GM23248 (cell line): ENCODE results near the gene FHL2. TPM values are rescaled to one million over a fixed set of nuclear protein-coding genes. Genes with fewer than 3 reads are reported as not detected.

Experiments
- DNase-seq: peaks from one replicate; pipeline ENCODE4 v3.0.0-alpha.2; 2015
- H2AFZ ChIP-seq: fragments of 200-600 bp; sonication (generic); 2 replicates; pipeline ENCODE4 v1.6.1; 2016; ENCODE audit warnings: antibody characterized with exemption
- H3F3A ChIP-seq: fragments of 200-600 bp; sonication (generic); 2 replicates; pipeline ENCODE4 v1.6.1; 2016; ENCODE audit warnings: mild to moderate bottlenecking, antibody characterized with exemption, mixed run types; ENCODE audit not compliant: insufficient read depth
- H3K27ac ChIP-seq: fragments of 200-600 bp; sonication (generic); 2 replicates; pipeline ENCODE4 v1.5.1; 2016; ENCODE audit warnings: mild to moderate bottlenecking
- H3K27me3 ChIP-seq: fragments of 200-600 bp; sonication (generic); replicated peaks from 2 replicates; pipeline ENCODE4 v1.6.1; 2016; ENCODE audit warnings: mild to moderate bottlenecking; ENCODE audit not compliant: insufficient read depth
- H3K36me3 ChIP-seq: fragments of 200-600 bp; sonication (generic); 2 replicates; pipeline ENCODE4 v1.6.1; 2016; ENCODE audit warnings: low read depth, mild to moderate bottlenecking
- H3K4me1 ChIP-seq: fragments of 200-600 bp; sonication (generic); 2 replicates; pipeline ENCODE4 v1.6.1; 2016; ENCODE audit warnings: mild to moderate bottlenecking; ENCODE audit not compliant: insufficient read depth
- H3K4me2 ChIP-seq: fragments of 200-600 bp; sonication (generic); one replicate; pipeline ENCODE4 v1.6.1; 2016; ENCODE audit warnings: mild to moderate bottlenecking; ENCODE audit not compliant: unreplicated experiment
- H3K4me3 ChIP-seq: fragments of 200-600 bp; sonication (generic); 2 replicates; pipeline ENCODE4 v1.5.1; 2016; ENCODE audit warnings: mild to moderate bottlenecking
- H3K79me2 ChIP-seq: fragments of 200-600 bp; sonication (generic); 2 replicates; pipeline ENCODE4 v1.6.1; 2016; ENCODE audit warnings: mild to moderate bottlenecking; ENCODE audit not compliant: insufficient read depth
- H3K9ac ChIP-seq: fragments of 200-600 bp; sonication (generic); 2 replicates; pipeline ENCODE4 v1.6.1; 2016; ENCODE audit warnings: mild to moderate bottlenecking
- H3K9me2 ChIP-seq: fragments of 200-600 bp; sonication (generic); 2 replicates; pipeline ENCODE4 v1.6.1; 2016; ENCODE audit warnings: mixed run types, mild to moderate bottlenecking, moderate library complexity; ENCODE audit not compliant: insufficient read depth
- H3K9me3 ChIP-seq: fragments of 200-600 bp; sonication (generic); one replicate; pipeline ENCODE4 v1.6.1; 2017; ENCODE audit warnings: low read depth
- H4K20me1 ChIP-seq: fragments of 200-600 bp; sonication (generic); 2 replicates; pipeline ENCODE4 v1.6.0; 2016; ENCODE audit not compliant: insufficient read depth
- EZH2 ChIP-seq: fragments of 200-600 bp; sonication (generic); IDR thresholded peaks from 2 replicates; pipeline ENCODE4 v1.6.1; 2018; ENCODE audit warnings: antibody characterized with exemption, mild to moderate bottlenecking; ENCODE audit not compliant: insufficient read depth, poor library complexity, severe bottlenecking
- EZH2phosphoT487 ChIP-seq: fragments of 200-600 bp; sonication (generic); IDR thresholded peaks from 2 replicates; pipeline ENCODE4 v1.6.1; 2018; ENCODE audit warnings: antibody characterized with exemption, moderate library complexity, mild to moderate bottlenecking, low read depth; ENCODE audit not compliant: insufficient read depth
- WGBS, 2 experiments: methylation state at CpG; one replicate each; pipeline ENCODE4 v1.1.6; 2015 to 2017; ENCODE audit warnings: low lambda C conversion rate in 2 of 2, low coverage in 1 of 2; ENCODE audit errors: missing lambda C conversion rate in 2 of 2; 5-methylcytosine and 5-hydroxymethylcytosine counted together
- in situ Hi-C: fragments of 300-500 bp; cut with MboI; formaldehyde crosslinking; loops from 2 replicates; pipeline ENCODE4 v1.15.0; 2020
- polyA plus RNA-seq: library from polyadenylated mRNA; unstranded; fragments of >200 nt; fragmentation: Nextera tagmentation; extraction: Ambion mirVana; gene quantifications from 2 replicates; pipeline ENCODE4 v1.2.1, GENCODE V29; 2016
- total RNA-seq: library from RNA; depleted of rRNA; stranded (reverse); fragments of >200 nt; shearing (Covaris generic); gene quantifications from 2 replicates; pipeline ENCODE4 v1.2.3, GENCODE V29; 2014

FHL2 gene
- total and polyA plus RNA-seq, 2 experiments from 2014 or later = 404 to 598 TPM

DNA sequence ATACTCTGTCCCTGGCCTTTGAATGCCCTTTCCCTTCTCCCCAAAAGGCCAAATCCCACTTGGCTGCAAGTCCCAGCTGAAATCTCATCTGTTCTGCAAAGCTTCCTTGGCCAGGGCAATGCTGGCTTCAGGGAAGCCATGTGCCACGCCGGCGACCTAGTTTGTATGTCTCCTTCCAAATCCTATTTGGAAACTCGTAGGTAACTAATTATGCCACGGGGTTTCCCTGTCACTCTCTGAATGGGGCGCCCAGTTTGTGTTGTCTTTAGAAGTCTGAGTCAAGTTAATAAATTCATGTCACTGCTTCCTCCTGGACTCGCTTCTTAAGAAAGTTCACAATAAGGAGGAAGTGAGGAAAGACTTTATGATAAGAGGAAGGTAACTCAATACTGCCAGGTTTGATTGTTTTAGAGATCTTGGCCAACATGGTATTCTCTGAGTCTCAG lies 19.1 kb downstream of the FHL2 start:
- Histone ChIP-seq H4K20me1 (peaks cover 8% of the 10 kb centered on the region; the same call in 1 of the 2 replicates), H3K9me3 (no peaks in the 10 kb centered on the region), H3K9me2 (no peaks in the 10 kb centered on the region), H3K4me1 (peaks cover 77% of the 10 kb centered on the region), H3K4me3 (no peak overlapping the region), H3K27ac (peak overlapping the region; percentile 56), H3K4me2 (no peak overlapping the region), H3F3A (peaks cover 100% of the 10 kb centered on the region), H3K27me3 (no peaks in the 10 kb centered on the region), H3K9ac (peak overlapping the region; percentile 19; the same call in 1 of the 2 replicates), H3K79me2 (peaks cover 100% of the 10 kb centered on the region), H3K36me3 (peaks cover 96% of the 10 kb centered on the region), H2AFZ (no peak overlapping the region)
- WGBS, 2 experiments = 82 to 88% methylated on average over 7 of the region's 7 CpGs
- TF ChIP-seq EZH2 = no peak
- TF ChIP-seq EZH2phosphoT487 = no peak
- in situ Hi-C loops = no loop called here
- peak; percentile 11 for DNase-seq

DNA sequence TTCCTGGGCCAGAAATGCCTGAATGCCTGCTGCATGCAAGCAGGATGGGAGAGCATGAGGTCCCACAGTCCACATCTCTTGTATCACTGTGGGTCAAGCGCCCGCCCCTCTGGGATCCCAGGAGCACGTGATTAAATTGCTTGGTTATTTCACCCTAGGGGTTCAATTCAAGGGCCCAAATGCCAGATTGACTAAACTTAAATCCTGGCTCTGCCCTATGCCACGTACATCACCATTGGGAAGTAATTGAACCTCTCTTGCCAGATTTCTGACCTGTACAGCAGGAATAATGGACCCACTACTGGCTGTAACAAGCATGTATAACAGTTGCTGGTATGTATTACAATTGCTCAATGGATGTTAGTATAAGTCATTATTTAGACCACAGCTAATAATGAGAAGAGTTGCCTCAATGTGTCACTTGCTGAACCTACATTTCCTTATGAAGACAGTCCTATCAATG lies 19.9 kb downstream of the FHL2 start:
- peaks cover 82% of the 10 kb centered on the region for H3K4me1 ChIP-seq
- peak; percentile 41 for DNase-seq
- H3K27ac ChIP-seq = peak overlapping the region; percentile 56
- 94 to 97% methylated on average over 4 of the region's 4 CpGs for WGBS, 2 experiments
- H3K9ac ChIP-seq = peak overlapping the region; percentile 16; the same call in 1 of the 2 replicates
- no peaks in the 10 kb centered on the region for H3K27me3 ChIP-seq
- TF ChIP-seq EZH2 (no peak), EZH2phosphoT487 (no peak)
- H3K9me3 ChIP-seq = no peaks in the 10 kb centered on the region
- H4K20me1 ChIP-seq = peaks cover 8% of the 10 kb centered on the region; the same call in 1 of the 2 replicates
- in situ Hi-C loops = no loop called here
- no peaks in the 10 kb centered on the region for H3K9me2 ChIP-seq
- no peak overlapping the region for H2AFZ ChIP-seq
- H3K4me3 ChIP-seq = no peak overlapping the region
- no peak overlapping the region for H3K4me2 ChIP-seq
- peaks cover 100% of the 10 kb centered on the region for H3K79me2 ChIP-seq
- peaks cover 100% of the 10 kb centered on the region for H3F3A ChIP-seq
- peaks cover 96% of the 10 kb centered on the region for H3K36me3 ChIP-seq

DNA sequence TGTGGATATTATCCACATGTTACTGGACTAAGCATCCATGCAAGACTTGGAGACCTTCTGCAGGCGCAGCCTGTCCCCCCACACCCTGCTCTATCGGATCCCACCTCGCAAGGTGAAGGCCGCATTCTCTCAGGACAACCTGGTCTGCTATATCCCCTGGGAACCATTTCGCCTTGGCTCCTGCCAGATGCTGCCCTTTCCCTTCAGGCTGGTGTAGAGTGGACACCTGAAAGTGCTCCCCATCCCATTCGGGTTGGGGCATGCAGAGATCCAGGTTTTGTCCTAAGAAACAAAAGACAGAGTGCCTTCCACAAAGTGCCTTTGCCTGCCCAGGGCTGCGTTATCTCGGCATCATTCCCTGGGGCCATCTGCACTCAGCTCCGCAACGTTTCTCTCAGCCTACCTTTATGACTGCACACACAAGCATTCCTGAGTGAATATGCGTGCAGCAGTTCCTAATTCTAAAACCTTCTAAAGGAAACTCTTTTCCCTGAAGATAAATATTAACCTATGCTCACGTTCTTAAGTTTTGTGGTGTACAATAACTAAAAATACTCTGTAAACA lies 20.5 kb downstream of the FHL2 start:
- 81 to 84% methylated on average over 12 of the region's 12 CpGs for WGBS, 2 experiments
- H3K27ac ChIP-seq = peak overlapping the region; percentile 56
- no peak overlapping the region for H3K4me2 ChIP-seq
- DNase-seq = no peak
- H3F3A ChIP-seq = peaks cover 100% of the 10 kb centered on the region
- no peaks in the 10 kb centered on the region for H3K9me2 ChIP-seq
- H3K9ac ChIP-seq = peak overlapping the region; percentile 16; the same call in 1 of the 2 replicates
- H3K4me1 ChIP-seq = peaks cover 87% of the 10 kb centered on the region
- in situ Hi-C loops = no loop called here
- H3K79me2 ChIP-seq = peaks cover 100% of the 10 kb centered on the region
- peaks cover 8% of the 10 kb centered on the region; the same call in 1 of the 2 replicates for H4K20me1 ChIP-seq
- H3K9me3 ChIP-seq = no peaks in the 10 kb centered on the region
- H3K36me3 ChIP-seq = peaks cover 96% of the 10 kb centered on the region
- TF ChIP-seq EZH2 (no peak), EZH2phosphoT487 (no peak)
- H3K4me3 ChIP-seq = no peak overlapping the region
- H2AFZ ChIP-seq = no peak overlapping the region
- H3K27me3 ChIP-seq = no peaks in the 10 kb centered on the region

DNA sequence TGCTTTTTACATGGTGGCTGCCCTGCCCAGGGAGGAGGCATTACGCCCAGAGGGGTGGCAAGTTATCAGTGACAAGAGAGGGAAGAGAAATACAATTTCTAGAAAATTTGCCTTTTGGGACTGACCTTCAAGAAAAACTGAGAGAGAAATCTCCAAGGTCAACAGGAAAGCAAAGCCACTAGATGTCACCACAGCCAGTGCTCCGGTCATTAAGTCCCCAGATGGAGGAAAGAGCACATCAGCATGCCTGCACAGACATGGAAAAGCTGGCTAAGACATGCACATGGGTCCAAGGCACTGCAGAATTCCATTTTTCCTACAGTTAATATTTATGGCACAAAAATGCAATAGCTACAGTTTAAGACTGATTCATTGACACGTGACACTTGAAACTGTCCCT lies 21.0 kb downstream of the FHL2 start:
- H3K9ac ChIP-seq = peak overlapping the region; percentile 1; the same call in 1 of the 2 replicates
- H3K4me1 ChIP-seq = peaks cover 92% of the 10 kb centered on the region
- H3K9me3 ChIP-seq = no peaks in the 10 kb centered on the region
- no peak overlapping the region for H3K4me2 ChIP-seq
- TF ChIP-seq EZH2phosphoT487 (no peak), EZH2 (no peak)
- no peak overlapping the region for H3K4me3 ChIP-seq
- no peaks in the 10 kb centered on the region for H3K27me3 ChIP-seq
- H3K79me2 ChIP-seq = peaks cover 100% of the 10 kb centered on the region
- peak overlapping the region; percentile 56 for H3K27ac ChIP-seq
- DNase-seq = no peak
- H4K20me1 ChIP-seq = peaks cover 8% of the 10 kb centered on the region; the same call in 1 of the 2 replicates
- 47 to 52% methylated on average over 3 of the region's 3 CpGs for WGBS, 2 experiments
- in situ Hi-C loops = no loop called here
- H2AFZ ChIP-seq = no peak overlapping the region
- no peaks in the 10 kb centered on the region for H3K9me2 ChIP-seq
- peaks cover 100% of the 10 kb centered on the region for H3F3A ChIP-seq
- peaks cover 96% of the 10 kb centered on the region for H3K36me3 ChIP-seq
